Measurements from ENCODE around the gene SLC48A1. TPM values are rescaled to one million over a fixed set of nuclear protein-coding genes. Genes with fewer than 3 reads are reported as not detected.
A peak's percentile ranks its signal among the peaks of the same experiment; 100 is the strongest.

SLC48A1 gene
- total and polyA plus RNA-seq, 2 donors (not counting 3 experiments of a cell fraction or from before 2014, with no cell fraction given) = 17.3 to 20.3 TPM

- Histone ChIP-seq H2AFZ (ENCODE audit: low read depth, low read length) (no peak overlapping the region), H3K9ac (replicated peaks; ENCODE audit: extremely low read depth, insufficient read depth, low read length) (peak overlapping the region; percentile 47), H3K4me3 (replicated peaks in 1 of 3; ENCODE audit: insufficient read depth in 1 of 3, low read depth in 1 of 3, low read length in 3 of 3) (peak overlapping the region in 2 of 3 experiments; percentile 2 to 4), H3K79me2 (ENCODE audit: control insufficient read depth, insufficient read depth, low read length) (peaks cover 100% of the 10 kb centered on the region), H3K4me2 (ENCODE audit: insufficient read depth, low read length) (peak overlapping the region; percentile 73), H3K4me1 (ENCODE audit: control insufficient read depth, extremely low read depth, insufficient read depth, low read length) (peaks cover 91% of the 10 kb centered on the region), H3K9me1 (replicated peaks; ENCODE audit: control insufficient read depth, extremely low read depth, insufficient read depth, low read length) (no peaks in the 10 kb centered on the region), H3K27me3 (ENCODE audit: control insufficient read depth in 2 of 2, insufficient read depth in 2 of 2, low read length in 2 of 2) (no peaks in the 10 kb centered on the region), H3K9me3 (replicated peaks; ENCODE audit: control insufficient read depth, insufficient read depth, low read length) (no peaks in the 10 kb centered on the region), H4K20me1 (replicated peaks; ENCODE audit: control insufficient read depth, extremely low read depth, insufficient read depth, low read length) (no peaks in the 10 kb centered on the region), H3K36me3 (ENCODE audit: control insufficient read depth in 2 of 2, extremely low read depth in 1 of 2, insufficient read depth in 2 of 2, low read length in 2 of 2) (peaks cover 4 to 10% of the 10 kb centered on the region in 2 experiments), H3K27ac (ENCODE audit: insufficient read depth, low read depth, low read length) (peak overlapping the region; percentile 76)
- FAIRE-seq = peak; percentile 28
- DNase-seq (ENCODE audit: low read depth, low spot score) = peak; percentile 55
- dilution Hi-C loops (cut with MboI; ENCODE audit: extremely low pct_ligation_motif_present, low sequenced_read_pairs) = no loop called here
- CTCF ChIA-PET = interaction anchor here (0.8 to 12.5 kb wide), 5 partner anchors 11 to 47 kb away, joined by 3 to 229 read pairs (median 5); no protein-coding TSS in a partner anchor
- intact Hi-C loops (cut with micrococcal nuclease) = loop anchor here (2.0 kb wide), 1 partner anchor 55 kb away; the partner anchor contains the start of gene RAPGEF3
- TF ChIP-seq, protein P1, sequence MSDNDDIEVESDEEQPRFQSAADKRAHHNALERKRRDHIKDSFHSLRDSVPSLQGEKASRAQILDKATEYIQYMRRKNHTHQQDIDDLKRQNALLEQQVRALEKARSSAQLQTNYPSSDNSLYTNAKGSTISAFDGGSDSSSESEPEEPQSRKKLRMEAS (IDR thresholded peaks at IDR 0.05; ENCODE audit: insufficient read depth, insufficient read length) = no peak
- no peak for TF ChIP-seq JUN (IDR thresholded peaks at IDR 0.05; ENCODE audit: borderline replicate concordance, insufficient read depth, insufficient read length, low read depth)
- TF ChIP-seq EZH2 (IDR thresholded peaks at IDR 0.05; ENCODE audit: borderline replicate concordance, low read depth, low read length, severe bottlenecking) = no peak
- TF ChIP-seq POLR2AphosphoS5 (IDR thresholded peaks at IDR 0.05; ENCODE audit: insufficient read depth, low read depth, low read length) = no peak
- no peak for TF ChIP-seq FOS (IDR thresholded peaks at IDR 0.05; ENCODE audit: borderline replicate concordance, insufficient read depth, low read length)
- no peak for TF ChIP-seq POLR2A (IDR thresholded peaks at IDR 0.05; ENCODE audit: low read depth, low read length)
- no peak for TF ChIP-seq GATA2 (IDR thresholded peaks at IDR 0.05; ENCODE audit: insufficient read depth, insufficient read length, low read depth, low read length)
- TF ChIP-seq MYC (IDR thresholded peaks at IDR 0.05; ENCODE audit: low read depth, low read length) = no peak
- BruUV-seq (replicated peaks) = no TSS peak
- POLR2A ChIA-PET = interaction anchor here (0.6 to 1.3 kb wide), 3 partner anchors 9 to 23 kb away, joined by 3 to 4 read pairs (median 4); no protein-coding TSS in a partner anchor
These were observed 40.6 kb downstream of the SLC48A1 start for GRCh38 chr12:47813511-47814196.

All from endothelial cell of umbilical vein (primary cell).